Activated CD8-positive, alpha-beta memory T cell treated with anti-CD3 and anti-CD28 coated beads for 36 hours (primary cell): ENCODE results near the gene PEX7. TPM values are rescaled to one million over a fixed set of nuclear protein-coding genes. Genes with fewer than 3 reads are reported as not detected.
"Not testable (repeated sequence)": the region's sequence is repeated elsewhere in the genome, so short reads cannot be mapped to it uniquely, and the experiment has no call there.

Source experiments
- CTCF ChIA-PET: fragments of 350-600 bp; sonication (Branson Sonifier 250); formaldehyde crosslinking; loops from one replicate; lab custom pipeline; 2021; ENCODE audit warnings: antibody characterized with exemption; lab: Charles Lee
- POLR2A ChIA-PET: fragments of 350-600 bp; sonication (Branson Sonifier 250); formaldehyde crosslinking; loops from one replicate; lab custom pipeline; 2021; ENCODE audit warnings: antibody characterized with exemption; lab: Charles Lee
- total RNA-seq, 2 experiments: library from RNA; stranded (reverse); gene quantifications; one replicate each; pipeline ENCODE4 v1.2.3, GENCODE V29; 2021

Gene PEX7
- total RNA-seq, 2 experiments from 2014 or later = 4.2 to 5.8 TPM

- ChIA-PET CTCF (interaction anchor here (1.6 to 2.1 kb wide), 2 partner anchors 11 to 20 kb away, joined by 5 read pairs; partner anchors contain the start of genes MAP3K5 and PEX7), POLR2A (no interaction called here)
These were observed 10.2 kb upstream of the PEX7 start for GRCh38 chr6:136812174-136812573.

- CTCF ChIA-PET, POLR2A ChIA-PET: not testable (repeated sequence)
These were observed 6.8 kb upstream of the PEX7 start for GRCh38 chr6:136815608-136816007.

DNA sequence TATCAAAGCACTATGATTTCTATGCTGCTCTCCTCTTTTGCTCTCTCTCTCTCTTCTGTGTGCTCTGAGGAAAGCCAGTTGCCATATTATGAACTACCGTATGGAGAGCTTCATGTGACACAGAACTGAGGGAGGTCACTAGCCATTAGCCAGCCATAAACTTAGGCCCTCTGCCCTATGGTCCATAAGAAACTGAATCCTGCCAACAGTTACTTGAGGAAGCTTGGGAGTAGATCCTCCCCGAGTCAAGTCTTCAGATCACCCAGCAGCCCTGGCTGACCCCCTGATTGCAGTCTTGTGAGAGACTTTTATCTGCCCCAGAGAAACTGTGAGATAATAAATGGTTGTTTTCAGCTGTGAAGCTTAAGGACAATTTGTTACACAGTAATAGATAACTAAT, 5.7 kb upstream of the PEX7 start:
- ChIA-PET POLR2A (no interaction called here), CTCF (interaction anchor here (1.1 kb wide), 1 partner anchor 29 kb away, joined by 4 read pairs; no protein-coding TSS in a partner anchor)

DNA sequence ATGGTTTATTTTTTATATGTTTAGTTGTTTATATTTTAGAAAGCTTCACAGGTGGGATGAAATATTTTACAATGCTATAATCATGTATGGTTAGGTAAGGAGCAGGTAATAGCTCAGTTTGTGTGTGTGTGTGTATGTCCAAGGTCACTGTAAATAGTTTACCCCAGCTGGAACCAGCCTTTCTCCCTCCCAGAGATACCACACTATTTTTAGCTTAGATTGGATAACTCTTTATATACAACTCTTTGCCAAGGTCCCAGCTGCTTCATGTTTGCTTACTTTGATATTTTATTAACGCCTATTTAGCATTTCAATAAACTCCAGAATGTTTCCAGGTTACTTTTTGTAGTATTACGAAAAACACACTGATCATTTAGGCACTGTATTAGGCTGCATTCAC, 1.8 kb upstream of the PEX7 start:
- ChIA-PET POLR2A (no interaction called here), CTCF (no interaction called here)

DNA sequence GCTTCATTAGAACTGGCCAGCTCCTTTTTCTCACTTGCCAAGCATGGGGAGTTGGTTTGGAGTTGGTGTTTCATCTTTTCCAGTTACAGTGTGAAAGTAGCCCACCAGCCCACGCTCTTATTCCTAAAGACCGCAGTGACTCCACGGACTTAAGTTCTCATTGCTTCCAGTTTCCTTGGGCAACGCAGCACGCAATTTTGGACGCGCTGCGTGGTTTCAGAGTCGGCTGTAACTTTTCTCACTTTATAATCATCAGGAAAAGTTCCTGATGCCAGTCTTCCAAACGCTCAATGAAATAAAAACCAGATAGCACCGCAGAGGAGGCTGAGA, 381 bp upstream of the PEX7 start:
- POLR2A ChIA-PET = interaction anchor here (0.9 to 1.3 kb wide), 2 partner anchors 30 to 533 kb away, joined by 3 to 10 read pairs; partner anchors contain the start of genes BCLAF1 and MAP3K5

GRCh38 chr6:136823128-136823660, 802 bp downstream of the PEX7 start:
- ChIA-PET CTCF (interaction anchor here (0.7 to 2.4 kb wide), 5 partner anchors 8 to 179 kb away, joined by 3 to 7 read pairs (median 5); no protein-coding TSS in a partner anchor), POLR2A (interaction anchor here (0.8 kb wide), 1 partner anchor 31 kb away, joined by 5 read pairs; the partner anchor contains the start of gene MAP3K5)

More for the DNA sequence above, 381 bp upstream of the PEX7 start:
- CTCF ChIA-PET = interaction anchor here (0.9 to 2.4 kb wide), 6 partner anchors 9 to 178 kb away, joined by 3 to 7 read pairs (median 5); partner anchors contain the start of genes MAP3K5 and SLC35D3

GRCh38 chr6:136826216-136826615, 3.8 kb downstream of the PEX7 start:
- POLR2A ChIA-PET = no interaction called here

GRCh38 chr6:136831873-136832562, 9.6 kb downstream of the PEX7 start:
- POLR2A ChIA-PET = no interaction called here
- CTCF ChIA-PET = interaction anchor here (0.8 kb wide), 1 partner anchor 9 kb away, joined by 3 read pairs; the partner anchor contains the start of gene PEX7

More at GRCh38 chr6:136826216-136826615, 3.8 kb downstream of the PEX7 start:
- CTCF ChIA-PET = no interaction called here

- ChIA-PET CTCF (no interaction called here), POLR2A (no interaction called here)
These were observed 18.0 kb downstream of the PEX7 start for GRCh38 chr6:136840276-136841001.

- POLR2A ChIA-PET = no interaction called here
These were observed 20.8 kb downstream of the PEX7 start for GRCh38 chr6:136843210-136843609.

DNA sequence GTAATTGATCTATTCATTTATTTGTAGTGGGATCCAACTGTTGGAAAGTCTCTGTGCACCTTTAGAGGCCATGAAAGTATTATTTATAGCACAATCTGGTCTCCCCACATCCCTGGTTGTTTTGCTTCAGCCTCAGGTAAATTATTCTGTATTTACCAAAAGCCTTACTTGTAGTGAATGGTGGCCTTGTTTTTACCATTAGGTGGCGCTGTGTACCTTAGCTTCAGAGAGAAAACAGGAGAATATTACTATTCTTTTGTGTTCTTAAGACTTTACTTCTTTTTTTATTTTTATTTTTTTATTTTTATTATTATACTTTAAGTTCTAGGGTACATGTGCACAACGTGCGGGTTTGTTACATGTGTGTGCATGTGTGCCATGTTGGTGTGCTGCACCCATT, 23.7 kb downstream of the PEX7 start:
- CTCF ChIA-PET = interaction anchor here (0.7 to 1.5 kb wide), 3 partner anchors 29 to 144 kb away, joined by 3 to 4 read pairs (median 3); no protein-coding TSS in a partner anchor
- POLR2A ChIA-PET = no interaction called here

More at GRCh38 chr6:136843210-136843609, 20.8 kb downstream of the PEX7 start:
- CTCF ChIA-PET = no interaction called here

- CTCF ChIA-PET = interaction anchor here (0.7 to 1.4 kb wide), 2 partner anchors 118 to 144 kb away, joined by 3 read pairs; no protein-coding TSS in a partner anchor
- POLR2A ChIA-PET = not testable (repeated sequence)
These were observed 24.1 kb downstream of the PEX7 start for GRCh38 chr6:136846477-136846876.

- POLR2A ChIA-PET = interaction anchor here (0.7 kb wide), 1 partner anchor 59 kb away, joined by 3 read pairs; no protein-coding TSS in a partner anchor
- CTCF ChIA-PET = not testable (repeated sequence)
These were observed 27.7 kb downstream of the PEX7 start for GRCh38 chr6:136849979-136850563.

- ChIA-PET POLR2A (interaction anchor here (0.6 kb wide), 1 partner anchor 92 kb away, joined by 3 read pairs; no protein-coding TSS in a partner anchor), CTCF (no interaction called here)
These were observed 37.0 kb downstream of the PEX7 start for GRCh38 chr6:136859430-136859829.

DNA sequence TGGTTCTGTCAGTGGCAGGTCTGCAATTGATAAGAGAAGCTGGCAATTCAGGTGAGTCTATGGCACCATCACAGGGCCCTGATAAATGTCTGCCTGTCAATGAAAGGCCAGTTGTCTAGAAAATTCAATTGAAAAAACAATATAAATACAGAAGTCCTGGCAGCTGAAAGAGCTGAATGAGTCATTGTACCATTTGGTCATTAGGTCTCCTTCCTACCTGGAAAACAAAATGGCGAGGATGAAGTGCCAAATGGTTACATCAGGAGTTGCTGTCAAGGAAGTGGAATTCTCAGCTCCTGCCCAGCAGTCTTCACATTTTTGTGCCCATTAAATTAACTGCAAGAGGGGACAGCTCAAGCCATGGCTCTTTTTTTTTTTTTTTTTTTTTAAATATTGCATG, 37.7 kb downstream of the PEX7 start:
- CTCF ChIA-PET = no interaction called here
- POLR2A ChIA-PET = no interaction called here

DNA sequence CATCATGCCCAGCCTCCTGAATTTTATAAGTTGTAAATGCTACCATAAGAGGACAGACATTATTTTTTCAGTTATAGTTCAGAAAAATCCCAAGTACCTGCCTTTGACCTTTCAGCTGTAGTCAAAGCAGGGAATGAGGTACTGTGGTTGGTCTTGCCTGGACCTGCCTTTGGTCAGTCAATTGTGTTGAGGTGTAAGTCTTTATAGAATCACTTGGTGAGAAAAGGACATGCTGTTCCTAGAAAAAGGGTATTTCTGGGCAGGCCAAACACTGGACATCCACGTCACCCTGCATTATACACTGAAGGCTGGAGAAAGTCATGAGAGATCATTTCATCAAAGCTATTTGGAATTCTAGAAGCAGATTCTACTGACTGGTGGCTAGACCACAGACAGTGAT, 40.3 kb downstream of the PEX7 start:
- ChIA-PET CTCF (no interaction called here), POLR2A (no interaction called here)

DNA sequence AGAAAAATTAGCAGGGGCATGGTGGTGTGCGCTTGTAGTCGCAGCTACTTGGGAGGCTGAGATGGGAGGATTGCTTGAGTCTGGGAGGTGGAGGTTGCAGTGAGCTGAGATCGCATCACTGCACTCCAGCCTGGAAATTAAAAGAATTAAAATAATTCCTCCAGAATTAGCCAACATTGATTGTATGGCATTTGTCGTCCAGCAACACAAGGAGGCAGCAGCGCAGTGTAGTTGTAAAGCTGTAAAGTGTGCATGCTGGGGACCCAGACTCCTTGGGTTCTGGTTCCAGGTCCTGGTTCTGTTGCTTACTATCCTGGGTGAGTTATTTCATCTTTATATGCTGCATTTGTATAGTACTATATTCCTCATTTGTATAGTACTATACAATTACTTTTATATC, 41.4 kb downstream of the PEX7 start:
- POLR2A ChIA-PET = no interaction called here
- CTCF ChIA-PET = no interaction called here

DNA sequence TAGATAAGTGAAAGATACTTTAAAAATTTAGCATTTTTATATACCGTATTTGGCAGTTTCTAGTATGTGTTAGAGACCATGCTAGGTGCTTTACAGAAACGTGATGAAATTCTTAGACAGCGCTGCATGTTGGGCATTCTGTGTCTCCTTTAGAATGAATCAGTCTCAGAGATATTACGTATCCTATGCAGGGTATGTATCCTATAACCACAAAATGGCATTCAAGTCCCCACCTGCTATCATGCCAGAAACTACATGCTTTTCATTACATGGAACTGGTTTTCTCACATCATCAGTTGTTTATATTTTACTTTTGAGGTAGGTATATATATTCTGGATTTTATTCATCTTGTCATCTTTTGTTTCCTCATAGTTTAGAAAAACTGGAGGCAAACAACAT, 42.3 kb downstream of the PEX7 start:
- CTCF ChIA-PET = no interaction called here
- POLR2A ChIA-PET = no interaction called here

GRCh38 chr6:136866872-136867416, 44.6 kb downstream of the PEX7 start:
- ChIA-PET POLR2A (no interaction called here), CTCF (no interaction called here)
